Measurements from ENCODE around the gene RNF182.
"Not testable (repeated sequence)": the region's sequence is repeated elsewhere in the genome, so short reads cannot be mapped to it uniquely, and the experiment has no call there.

DNA sequence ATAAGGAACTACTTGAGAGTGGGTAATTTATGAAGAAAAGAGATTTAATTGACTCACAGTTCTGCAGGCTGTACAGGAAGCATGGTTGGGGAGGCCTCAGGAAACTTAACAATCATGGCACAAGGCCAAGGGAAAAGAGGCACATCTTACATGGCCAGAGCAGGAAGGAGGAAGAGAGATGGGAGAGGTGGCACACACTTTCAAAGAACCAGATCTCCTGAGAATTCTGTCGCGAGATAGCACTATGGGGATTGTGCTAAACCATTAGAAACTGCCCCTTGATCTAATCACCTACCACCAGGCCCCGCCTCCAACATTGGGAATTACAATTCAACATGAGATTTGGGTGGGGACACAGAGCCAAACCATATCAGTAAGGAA is 11.1 kb downstream of the RNF182 start:
- TF ChIP-seq, protein P1, sequence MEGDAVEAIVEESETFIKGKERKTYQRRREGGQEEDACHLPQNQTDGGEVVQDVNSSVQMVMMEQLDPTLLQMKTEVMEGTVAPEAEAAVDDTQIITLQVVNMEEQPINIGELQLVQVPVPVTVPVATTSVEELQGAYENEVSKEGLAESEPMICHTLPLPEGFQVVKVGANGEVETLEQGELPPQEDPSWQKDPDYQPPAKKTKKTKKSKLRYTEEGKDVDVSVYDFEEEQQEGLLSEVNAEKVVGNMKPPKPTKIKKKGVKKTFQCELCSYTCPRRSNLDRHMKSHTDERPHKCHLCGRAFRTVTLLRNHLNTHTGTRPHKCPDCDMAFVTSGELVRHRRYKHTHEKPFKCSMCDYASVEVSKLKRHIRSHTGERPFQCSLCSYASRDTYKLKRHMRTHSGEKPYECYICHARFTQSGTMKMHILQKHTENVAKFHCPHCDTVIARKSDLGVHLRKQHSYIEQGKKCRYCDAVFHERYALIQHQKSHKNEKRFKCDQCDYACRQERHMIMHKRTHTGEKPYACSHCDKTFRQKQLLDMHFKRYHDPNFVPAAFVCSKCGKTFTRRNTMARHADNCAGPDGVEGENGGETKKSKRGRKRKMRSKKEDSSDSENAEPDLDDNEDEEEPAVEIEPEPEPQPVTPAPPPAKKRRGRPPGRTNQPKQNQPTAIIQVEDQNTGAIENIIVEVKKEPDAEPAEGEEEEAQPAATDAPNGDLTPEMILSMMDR (IDR thresholded peaks at IDR 0.05): not testable (repeated sequence)
- TF ChIP-seq POLR2A (IDR thresholded peaks at IDR 0.05): not testable (repeated sequence)

All from lower leg skin (tissue), 3 donors.